HAP-1 (cell line): ENCODE measurements around the gene RAD9A.

Experiments used
- DNase-seq, 2 experiments: peaks; one replicate each; pipeline ENCODE4 v3.0.0-alpha.2; 2016 to 2020; ENCODE audit warnings: low spot score in 2 of 2
- H3K27me3 ChIP-seq: fragments of 250-450 bp; sonication (Bioruptor Pico); 2 replicates; pipeline ENCODE4 v1.5.1; 2020; ENCODE audit warnings: low read depth, mild to moderate bottlenecking, moderate library complexity
- H3K36me3 ChIP-seq: fragments of 250-450 bp; sonication (Bioruptor Pico); replicated peaks from 2 replicates; pipeline ENCODE4 v1.5.1; 2020; ENCODE audit warnings: mild to moderate bottlenecking
- H3K4me1 ChIP-seq: fragments of 250-450 bp; sonication (Bioruptor Pico); 2 replicates; pipeline ENCODE4 v1.5.1; 2020; ENCODE audit warnings: mild to moderate bottlenecking
- H3K4me3 ChIP-seq: fragments of 250-450 bp; sonication (Bioruptor Pico); 2 replicates; pipeline ENCODE4 v1.5.1; 2020; ENCODE audit warnings: mild to moderate bottlenecking, moderate library complexity
- H3K9me3 ChIP-seq: fragments of 250-450 bp; sonication (Bioruptor Pico); 2 replicates; pipeline ENCODE4 v1.5.1; 2020; ENCODE audit warnings: mild to moderate bottlenecking, moderate library complexity
- in situ Hi-C: fragments of 300-500 bp; cut with MboI; formaldehyde crosslinking; loops from 3 replicates; pipeline ENCODE4 v1.14.3; 2020; ENCODE audit warnings: low sequenced_read_pairs, inconsistent platforms, mixed read lengths

Gene RAD9A

DNA sequence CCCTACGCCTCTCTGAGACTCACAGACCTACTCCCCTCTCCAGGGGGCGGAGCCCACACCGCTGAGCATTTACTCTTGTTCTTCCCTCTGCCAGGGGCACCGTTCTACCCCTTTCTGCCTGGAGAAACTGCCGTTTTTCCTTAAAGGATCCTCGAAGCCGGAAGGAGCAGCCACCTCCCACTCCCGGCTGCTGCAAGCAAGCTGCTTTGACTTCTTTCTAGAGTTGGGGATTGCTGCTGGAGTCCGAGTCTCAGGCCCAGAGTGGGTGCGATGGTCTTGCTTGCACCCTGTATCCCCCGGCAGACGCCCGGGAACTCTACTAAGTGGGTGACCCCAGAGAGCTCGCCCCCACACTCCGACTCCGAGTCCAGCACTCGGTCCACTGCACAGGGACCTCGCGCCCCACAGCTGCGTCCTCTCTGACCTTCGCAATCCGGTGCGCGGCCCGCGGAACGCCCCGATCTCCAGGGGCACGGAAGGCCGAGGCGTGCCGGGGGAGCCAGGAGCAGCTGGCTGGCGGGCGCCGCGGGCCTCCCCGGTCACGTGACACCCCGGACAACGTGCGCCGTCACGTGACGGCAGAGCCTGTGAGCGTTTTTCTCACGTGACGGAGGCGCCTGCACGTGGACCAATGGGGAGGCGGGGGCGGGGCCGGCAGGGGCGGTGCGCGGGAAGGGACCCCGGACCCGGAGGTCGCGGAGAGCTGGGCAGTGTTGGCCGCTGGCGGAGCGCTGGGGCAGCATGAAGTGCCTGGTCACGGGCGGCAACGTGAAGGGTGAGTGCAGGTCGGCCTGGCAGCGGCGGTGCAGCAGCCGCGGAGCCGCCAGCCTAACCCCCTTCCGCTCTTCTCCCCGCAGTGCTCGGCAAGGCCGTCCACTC is at the start of gene RAD9A:
Gene RAD9A, plus strand, starts transcription at position 683 of the 879 bp plus-strand sequence. Its CDS starts 59 bp downstream, at position 742.
- H3K4me1 ChIP-seq: no peaks in the 10 kb centered on the region; the same call in 1 of the 2 replicates
- no peaks in the 10 kb centered on the region for H3K27me3 ChIP-seq
- peaks cover 22% of the 10 kb centered on the region for H3K36me3 ChIP-seq
- H3K9me3 ChIP-seq: no peaks in the 10 kb centered on the region
- H3K4me3 ChIP-seq: peak within 1 kb of the TSS; percentile 67
- in situ Hi-C loops: no loop called here
- peak; percentile 93 to 97 for DNase-seq

DNA sequence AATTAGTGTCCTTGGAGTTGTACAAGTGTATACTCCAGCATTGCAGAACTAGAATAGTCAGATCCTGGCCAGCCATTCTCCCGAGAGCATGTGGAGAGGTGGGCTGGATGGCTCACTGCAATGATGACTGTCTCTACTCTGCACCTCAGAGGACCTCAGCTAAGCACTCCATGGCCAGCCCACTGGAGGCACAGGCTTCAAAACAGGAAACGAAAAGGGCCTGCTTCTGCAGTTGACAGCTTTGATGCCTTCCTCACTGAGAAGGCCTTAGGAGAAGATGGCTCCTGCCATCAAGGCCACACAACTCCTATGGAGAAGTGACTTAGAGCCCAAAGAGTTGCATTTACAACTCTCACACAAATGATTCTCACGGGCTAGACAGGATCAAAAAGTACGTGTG is 47.5 kb upstream of the RAD9A start:
- Histone ChIP-seq H3K9me3 (no peaks in the 10 kb centered on the region), H3K36me3 (no peaks in the 10 kb centered on the region), H3K27me3 (no peaks in the 10 kb centered on the region), H3K4me1 (no peaks in the 10 kb centered on the region), H3K4me3 (no peak overlapping the region)
- DNase-seq: no peak
- in situ Hi-C loops: no loop called here

DNA sequence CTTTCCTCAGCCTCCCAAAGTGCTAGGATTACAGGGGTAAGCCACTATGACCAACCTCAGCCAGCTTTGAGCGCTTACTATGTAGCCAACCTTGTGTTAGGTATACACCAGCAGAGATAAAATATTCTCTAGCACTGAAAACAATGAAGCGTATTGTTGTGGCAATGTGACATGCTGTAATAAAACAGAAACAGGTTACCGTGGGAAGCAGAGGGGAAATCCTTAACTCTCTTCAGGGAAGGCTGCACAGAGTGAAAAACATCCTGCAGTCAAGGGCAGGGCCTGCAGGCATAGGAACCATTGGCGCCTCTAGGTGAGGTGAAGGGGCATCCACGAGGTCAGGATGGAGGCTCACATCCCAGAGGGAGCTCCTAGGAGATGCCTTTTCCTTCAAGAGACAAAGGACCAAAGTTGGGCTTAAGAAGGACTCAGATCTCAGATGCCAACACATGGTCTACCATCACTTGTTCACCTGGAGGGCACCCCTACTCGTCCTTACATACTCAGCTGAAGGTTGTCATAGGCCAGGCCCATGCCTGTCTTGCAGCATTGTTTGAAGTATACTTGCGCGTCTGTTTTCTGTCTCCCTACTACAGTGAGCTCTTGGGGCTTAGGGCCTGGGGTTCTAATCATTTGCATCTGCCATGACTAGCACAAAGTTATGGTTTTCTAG is 46.4 kb upstream of the RAD9A start:
- DNase-seq: no peak
- no peaks in the 10 kb centered on the region for H3K36me3 ChIP-seq
- H3K27me3 ChIP-seq: no peaks in the 10 kb centered on the region
- in situ Hi-C loops: no loop called here
- no peaks in the 10 kb centered on the region for H3K9me3 ChIP-seq
- no peak overlapping the region for H3K4me3 ChIP-seq
- H3K4me1 ChIP-seq: no peaks in the 10 kb centered on the region

DNA sequence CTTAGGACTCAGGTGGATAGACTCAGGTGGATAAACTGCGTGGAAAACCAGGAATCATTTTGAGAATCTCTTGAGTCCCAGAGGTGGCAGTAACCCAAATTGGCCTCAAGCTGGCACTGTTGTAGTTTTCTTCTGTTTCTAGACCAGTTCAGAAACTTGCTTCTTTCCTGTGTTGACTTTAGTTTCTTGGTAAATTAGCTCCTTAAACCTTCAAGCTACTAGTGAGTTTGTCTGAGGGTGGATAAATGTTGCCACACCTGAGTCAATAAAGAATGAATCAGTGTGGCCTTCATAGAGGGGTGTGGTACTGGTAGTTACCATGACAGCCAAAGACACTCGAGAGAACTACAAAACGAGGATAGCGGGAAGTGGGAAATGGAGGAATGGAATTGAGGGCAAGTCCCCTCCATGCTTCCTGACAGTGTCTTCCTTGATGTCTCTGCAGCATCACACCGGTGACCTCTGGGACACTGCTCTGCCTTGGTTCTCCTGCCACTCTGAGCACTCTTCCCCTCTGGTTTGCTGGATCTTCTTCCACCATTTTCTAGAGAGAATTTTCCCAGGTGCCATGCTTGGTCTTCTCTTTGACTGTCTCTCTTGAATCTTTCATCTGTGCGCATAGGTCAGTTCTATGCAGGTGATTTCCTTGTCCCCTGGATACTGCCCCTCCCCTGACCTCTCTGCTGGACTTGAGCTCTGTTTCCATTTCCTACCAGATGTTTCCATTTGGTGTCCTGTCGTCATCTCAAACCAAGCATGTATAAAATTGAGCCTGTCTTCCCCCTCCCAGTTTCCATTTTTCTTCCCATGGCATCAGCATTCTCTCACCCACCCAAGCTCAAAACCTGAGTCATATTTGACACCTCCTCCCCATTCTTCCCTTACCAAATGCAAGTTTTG is 45.6 kb upstream of the RAD9A start:
- H3K4me3 ChIP-seq: no peak overlapping the region
- H3K9me3 ChIP-seq: no peaks in the 10 kb centered on the region
- no peaks in the 10 kb centered on the region for H3K4me1 ChIP-seq
- H3K27me3 ChIP-seq: no peaks in the 10 kb centered on the region
- peak in 1 of 2 experiments; percentile 22 for DNase-seq
- no peaks in the 10 kb centered on the region for H3K36me3 ChIP-seq
- in situ Hi-C loops: no loop called here

DNA sequence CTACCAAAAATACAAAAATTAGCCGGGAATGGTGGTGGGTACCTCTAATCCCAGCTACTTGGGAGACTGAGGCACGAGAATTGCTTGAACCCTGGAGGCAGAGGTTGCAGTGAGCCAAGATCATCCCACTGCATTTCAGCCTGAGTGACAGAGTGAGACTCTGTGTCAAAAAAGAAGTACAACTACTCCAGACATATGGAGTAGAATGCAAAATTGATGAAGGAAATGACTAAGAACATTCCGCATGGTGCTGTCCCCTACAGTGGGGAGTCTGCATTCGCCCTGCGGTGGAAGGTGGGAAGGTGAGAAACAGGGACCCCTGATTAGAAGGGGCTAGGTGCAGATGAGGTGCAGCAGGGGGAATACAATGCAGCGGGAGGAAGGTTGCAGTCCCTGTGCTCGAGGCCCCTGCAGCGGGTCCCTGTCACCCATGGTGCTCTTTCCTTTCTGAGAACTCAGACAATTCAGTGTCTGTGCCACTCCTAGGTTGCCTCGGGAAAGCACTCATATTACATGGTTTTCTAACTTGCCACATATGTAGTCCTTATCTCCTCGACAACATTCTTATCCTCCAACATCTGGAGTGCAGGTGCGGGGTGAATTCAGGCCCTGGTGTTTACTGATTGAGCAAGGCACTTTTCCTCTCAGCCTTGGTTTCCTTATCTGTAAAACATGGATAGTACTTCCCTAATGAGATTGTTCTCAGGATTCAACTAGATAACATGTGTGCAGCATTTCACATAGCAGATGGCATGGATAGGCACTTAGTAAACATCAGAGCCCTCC is 43.6 kb upstream of the RAD9A start:
- H3K27me3 ChIP-seq: no peaks in the 10 kb centered on the region
- no peaks in the 10 kb centered on the region for H3K9me3 ChIP-seq
- H3K4me1 ChIP-seq: 0 out of 2 replicates have a peak, but pooled peaks cover 3% of the 10 kb centered on the region
- no peaks in the 10 kb centered on the region for H3K36me3 ChIP-seq
- DNase-seq: no peak
- no peak overlapping the region for H3K4me3 ChIP-seq
- in situ Hi-C loops: no loop called here

DNA sequence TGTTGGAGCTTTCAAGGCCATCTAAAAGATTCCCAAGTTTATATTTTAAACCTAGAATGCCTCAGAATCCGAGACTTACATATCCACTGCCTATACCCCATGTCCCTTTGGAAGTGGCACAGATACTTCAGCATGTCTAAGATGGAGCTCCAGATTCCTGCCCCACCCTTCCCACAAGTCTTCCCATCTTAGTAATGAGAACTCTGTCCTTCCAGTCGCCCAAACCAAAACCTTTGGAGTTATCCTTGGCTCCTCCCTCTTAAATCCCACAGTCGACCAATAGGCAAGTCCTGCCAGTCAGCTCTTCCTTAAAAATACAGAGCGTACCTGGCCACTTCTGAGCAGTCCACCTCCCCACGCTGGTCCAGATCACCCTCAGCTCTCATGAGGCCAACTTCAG is 42.8 kb upstream of the RAD9A start:
- in situ Hi-C loops: no loop called here
- no peak overlapping the region for H3K4me3 ChIP-seq
- H3K27me3 ChIP-seq: no peaks in the 10 kb centered on the region
- no peaks in the 10 kb centered on the region for H3K36me3 ChIP-seq
- no peaks in the 10 kb centered on the region for H3K9me3 ChIP-seq
- no peak for DNase-seq
- H3K4me1 ChIP-seq: peaks cover 6% of the 10 kb centered on the region; the same call in 1 of the 2 replicates

DNA sequence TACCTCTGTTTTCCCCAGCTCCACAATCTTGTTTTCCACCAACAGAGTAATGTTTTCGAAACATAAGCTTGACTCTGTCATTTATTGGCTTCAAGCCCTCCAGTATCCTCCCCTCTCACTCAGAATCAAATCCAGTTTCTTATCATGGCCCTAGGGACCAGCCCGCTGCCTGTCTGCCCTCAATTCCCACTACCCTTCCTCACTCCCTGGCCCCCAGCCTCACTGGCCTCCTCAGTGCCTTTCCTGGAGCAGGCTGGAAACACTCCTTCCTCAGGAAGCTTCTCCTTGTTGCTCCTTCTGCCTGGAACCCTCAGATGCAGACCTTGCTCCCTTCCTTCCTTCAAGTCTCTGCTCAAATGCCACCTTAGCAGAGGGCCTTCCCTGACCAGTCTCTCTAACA is 42.3 kb upstream of the RAD9A start:
- Histone ChIP-seq H3K27me3 (no peaks in the 10 kb centered on the region), H3K4me1 (peaks cover 7% of the 10 kb centered on the region; the same call in 1 of the 2 replicates), H3K4me3 (no peak overlapping the region), H3K36me3 (no peaks in the 10 kb centered on the region), H3K9me3 (no peaks in the 10 kb centered on the region)
- in situ Hi-C loops: no loop called here
- DNase-seq: no peak

DNA sequence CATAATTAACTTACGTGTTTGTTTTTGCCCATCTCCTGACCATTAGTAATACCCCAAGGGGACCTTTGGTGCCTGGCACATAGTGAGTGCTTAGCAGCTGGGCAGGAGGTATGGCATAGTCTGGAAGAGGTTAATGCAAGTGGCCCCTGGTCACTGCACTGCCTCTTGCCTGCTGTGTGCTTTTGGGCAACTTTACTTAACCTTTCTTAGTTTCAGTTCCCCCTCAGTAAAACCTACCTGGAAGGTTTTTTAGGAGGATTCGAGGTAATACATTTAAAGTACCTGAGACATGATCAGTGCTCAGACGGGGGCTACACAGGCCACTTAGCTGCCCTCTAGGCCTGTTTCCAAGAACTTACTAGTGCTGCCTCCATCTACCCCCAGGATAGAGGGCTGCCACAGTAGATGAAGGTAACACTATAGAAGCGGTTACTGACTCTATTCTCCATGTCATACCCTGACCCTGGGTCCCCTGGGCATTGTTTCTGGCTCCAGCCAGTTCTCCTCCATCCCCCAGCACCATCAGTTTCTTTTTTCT is 41.8 kb upstream of the RAD9A start:
- Histone ChIP-seq H3K36me3 (no peaks in the 10 kb centered on the region), H3K27me3 (no peaks in the 10 kb centered on the region), H3K4me3 (no peak overlapping the region), H3K4me1 (peaks cover 7% of the 10 kb centered on the region; the same call in 1 of the 2 replicates), H3K9me3 (no peaks in the 10 kb centered on the region)
- DNase-seq: no peak
- in situ Hi-C loops: no loop called here

DNA sequence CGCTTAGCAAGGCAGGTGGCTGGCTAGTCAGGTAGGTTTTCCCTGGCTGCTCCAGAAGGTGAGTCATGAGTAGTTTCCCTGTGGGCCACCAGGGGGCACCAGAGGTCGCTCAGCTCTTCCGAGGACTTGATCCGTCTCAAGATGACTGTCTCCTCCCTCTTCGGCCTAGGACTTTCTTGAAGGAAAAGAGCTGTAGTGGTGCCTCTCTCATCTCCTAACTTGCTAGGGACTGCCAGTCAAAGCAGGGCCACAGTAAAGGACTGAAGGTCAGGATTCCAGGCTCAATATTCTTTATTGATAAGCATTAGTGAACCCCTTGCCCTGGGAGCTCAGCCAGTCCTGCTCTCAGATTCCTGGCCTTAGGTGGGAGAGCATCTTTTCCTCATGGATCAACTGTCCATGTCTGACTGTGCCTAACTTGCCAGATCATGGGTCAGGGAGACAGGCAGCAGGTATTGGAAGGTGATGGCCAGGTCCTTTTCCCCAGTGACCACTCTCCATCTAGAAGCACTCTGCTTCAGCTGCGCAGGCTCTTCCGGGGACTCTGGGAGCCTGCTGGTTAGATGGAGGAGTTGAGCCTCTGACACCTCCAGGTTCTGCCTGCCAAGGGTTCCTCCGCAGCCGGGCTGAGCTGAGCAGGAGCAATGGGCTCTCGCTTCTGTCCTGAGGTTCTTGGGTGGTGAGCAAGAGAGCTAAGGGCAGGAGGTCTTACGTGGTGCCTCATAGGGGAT is 40.3 kb upstream of the RAD9A start:
- peak; percentile 51 to 70 for DNase-seq
- Histone ChIP-seq H3K4me1 (peaks cover 7% of the 10 kb centered on the region; the same call in 1 of the 2 replicates), H3K9me3 (no peaks in the 10 kb centered on the region), H3K4me3 (no peak overlapping the region), H3K27me3 (no peaks in the 10 kb centered on the region), H3K36me3 (no peaks in the 10 kb centered on the region)
- in situ Hi-C loops: no loop called here

DNA sequence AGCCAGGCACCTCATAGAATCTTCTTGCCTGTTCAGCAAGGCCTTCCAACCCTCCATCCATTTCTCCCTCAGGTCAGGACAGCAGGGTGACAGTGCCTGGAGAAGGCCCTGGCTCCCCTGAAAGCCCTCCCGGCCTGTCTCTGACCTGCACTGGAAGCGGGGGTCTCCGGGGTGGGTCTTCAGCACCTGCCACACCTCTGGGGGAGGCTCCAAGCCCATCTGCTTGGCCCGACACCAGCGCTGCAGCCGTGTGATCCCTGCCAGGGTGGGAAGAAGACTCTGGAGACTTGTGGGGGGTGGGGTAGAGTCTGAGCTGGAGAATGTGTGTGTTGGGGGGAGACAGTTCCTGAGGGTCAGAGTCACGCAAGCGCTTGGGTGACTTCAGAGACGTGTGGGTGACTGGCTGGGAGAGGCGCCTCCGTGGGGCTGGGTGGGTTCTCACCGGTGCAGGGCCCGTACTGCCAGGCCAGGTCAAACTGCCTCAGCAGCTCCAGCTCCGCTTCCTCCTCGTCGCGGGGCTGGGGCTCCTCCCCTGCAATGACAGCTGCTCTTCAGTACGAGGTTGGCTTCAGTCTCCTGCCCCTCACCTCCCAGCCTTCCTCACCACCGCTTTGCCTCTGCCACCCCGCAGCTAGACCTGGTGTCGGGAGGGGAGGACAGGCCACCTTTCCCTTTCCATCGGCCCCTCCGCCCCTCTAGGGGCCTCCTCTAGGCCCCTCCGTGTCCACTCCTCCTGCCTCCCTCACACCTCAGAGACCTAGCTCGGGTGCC is 39.1 kb upstream of the RAD9A start:
- peak overlapping the region; percentile 75 for H3K4me3 ChIP-seq
- no peaks in the 10 kb centered on the region for H3K9me3 ChIP-seq
- no peaks in the 10 kb centered on the region for H3K27me3 ChIP-seq
- DNase-seq: no peak
- H3K4me1 ChIP-seq: peaks cover 7% of the 10 kb centered on the region; the same call in 1 of the 2 replicates
- H3K36me3 ChIP-seq: no peaks in the 10 kb centered on the region
- in situ Hi-C loops: no loop called here

DNA sequence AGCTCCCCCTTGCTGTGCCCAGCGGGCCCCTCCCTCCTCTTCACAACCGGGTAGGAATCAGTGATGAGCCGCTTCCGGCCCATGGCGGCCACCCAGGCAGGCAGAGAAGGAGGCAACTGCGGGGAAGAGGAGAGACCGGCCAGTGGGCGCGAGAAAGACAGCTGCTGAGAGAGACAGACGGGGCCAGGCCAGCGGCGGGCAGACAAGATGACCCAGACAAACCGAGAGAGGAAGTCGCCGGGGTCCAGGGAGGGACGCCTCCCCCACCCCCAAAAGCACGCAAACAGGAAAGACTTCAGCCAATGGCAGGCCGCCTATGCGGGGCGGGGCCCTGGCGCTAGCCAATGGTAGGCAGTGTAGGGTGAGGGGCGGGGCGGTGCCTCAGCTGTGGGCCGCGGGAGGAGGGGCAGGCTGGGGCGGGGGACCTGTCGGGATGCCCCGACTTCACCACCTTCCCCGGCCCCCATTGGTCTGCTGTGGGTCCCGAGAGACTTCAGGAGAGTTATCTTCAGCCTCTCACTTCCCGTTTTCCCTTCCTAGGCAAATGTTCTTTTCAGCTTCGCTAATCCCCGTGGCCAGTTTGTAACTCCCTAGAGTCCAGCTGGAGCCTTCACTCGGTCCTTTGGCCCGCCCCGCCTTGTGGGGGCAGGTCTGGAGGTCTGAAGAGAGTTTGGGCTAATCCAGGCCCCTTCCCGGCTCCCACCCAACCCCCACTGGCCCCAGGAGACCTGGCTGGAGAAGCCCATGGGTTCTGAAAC is 38.3 kb upstream of the RAD9A start, which contains the start of gene POLD4:
Gene POLD4, minus strand, starts transcription at position 230 of the 758 bp plus-strand sequence. Its CDS starts 147 bp downstream, at position 83.
- Histone ChIP-seq H3K9me3 (no peaks in the 10 kb centered on the region), H3K4me3 (peak within 1 kb of the TSS; percentile 75), H3K36me3 (no peaks in the 10 kb centered on the region), H3K4me1 (peaks cover 7% of the 10 kb centered on the region; the same call in 1 of the 2 replicates), H3K27me3 (no peaks in the 10 kb centered on the region)
- DNase-seq: peak; percentile 91 to 99
- in situ Hi-C loops: no loop called here
